ENCODE measurements around the gene GYG2. TPM values are rescaled to one million over a fixed set of nuclear protein-coding genes. Genes with fewer than 3 reads are reported as not detected.

GYG2 gene
- total and polyA plus RNA-seq, 2 experiments from 2014 or later, result 17.6 to 63.8 TPM

- ATAC-seq, result no peak
- Histone ChIP-seq H3F3A (replicated peaks; ENCODE audit: low read depth) (no peaks in the 10 kb centered on the region), H4K20me1 (replicated peaks; ENCODE audit: insufficient read depth) (no peaks in the 10 kb centered on the region), H3K36me3 (ENCODE audit: insufficient read depth) (no peaks in the 10 kb centered on the region), H3K4me2 (no peak overlapping the region), H2AFZ (no peak overlapping the region), H3K4me3 (no peak overlapping the region), H3K27ac (ENCODE audit: low read depth) (no peak overlapping the region), H3K79me2 (replicated peaks; ENCODE audit: insufficient read depth) (no peaks in the 10 kb centered on the region), H3K4me1 (ENCODE audit: insufficient read depth) (no peaks in the 10 kb centered on the region), H3K9me2 (ENCODE audit: insufficient read depth) (no peaks in the 10 kb centered on the region), H3K27me3 (ENCODE audit: insufficient read depth) (no peaks in the 10 kb centered on the region)
- H3K4me1 Mint-ChIP-seq, result peaks cover 5% of the 10 kb centered on the region; the same call in 2 of the 3 replicates
- H3K9me3 Mint-ChIP-seq, result no peaks in the 10 kb centered on the region
- TF ChIP-seq ZNF331 (CRISPR knock-in tag; IDR thresholded peaks at IDR 0.05; ENCODE audit: low read depth) (no peak), ZNF114 (CRISPR knock-in tag; IDR thresholded peaks at IDR 0.05) (no peak), POLR2AphosphoS5 (IDR thresholded peaks at IDR 0.05; ENCODE audit: low read depth) (no peak), STAT1 (IDR thresholded peaks at IDR 0.05; ENCODE audit: unreplicated experiment) (no peak), CREB1 (CRISPR knock-in tag; IDR thresholded peaks at IDR 0.05; ENCODE audit: low read depth) (no peak)
- no peaks in the 10 kb centered on the region for H3K27me3 Mint-ChIP-seq (ENCODE audit: insufficient read depth, low read depth, poor library complexity)
- no peak overlapping the region for H3K4me3 Mint-ChIP-seq
- H3K27ac Mint-ChIP-seq, result no peak overlapping the region
- DNase-seq (ENCODE audit: low spot score), result no peak
- peaks cover 61% of the 10 kb centered on the region for H3K36me3 Mint-ChIP-seq (ENCODE audit: low read depth)
Observed at GRCh38 chrX:2859197-2859797, 30.6 kb downstream of the GYG2 start.

- ATAC-seq (no peak), DNase-seq (ENCODE audit: low spot score) (no peak)
- H2AFZ ChIP-seq, result no peak overlapping the region
- no peaks in the 10 kb centered on the region for H3K36me3 ChIP-seq (ENCODE audit: insufficient read depth)
- H3K4me3 ChIP-seq, result no peak overlapping the region
- no peaks in the 10 kb centered on the region for H3K9me2 ChIP-seq (ENCODE audit: insufficient read depth)
- Mint-ChIP-seq H3K27ac (no peak overlapping the region), H3K4me3 (no peak overlapping the region), H3K9me3 (no peaks in the 10 kb centered on the region), H3K27me3 (ENCODE audit: insufficient read depth, low read depth, poor library complexity) (no peaks in the 10 kb centered on the region), H3K4me1 (peaks cover 5% of the 10 kb centered on the region; the same call in 2 of the 3 replicates), H3K36me3 (ENCODE audit: low read depth) (peaks cover 64% of the 10 kb centered on the region)
- no peaks in the 10 kb centered on the region for H3K79me2 ChIP-seq (replicated peaks; ENCODE audit: insufficient read depth)
- no peaks in the 10 kb centered on the region for H3K27me3 ChIP-seq (ENCODE audit: insufficient read depth)
- H3F3A ChIP-seq (replicated peaks; ENCODE audit: low read depth), result no peaks in the 10 kb centered on the region
- H3K27ac ChIP-seq (ENCODE audit: low read depth), result no peak overlapping the region
- no peaks in the 10 kb centered on the region for H4K20me1 ChIP-seq (replicated peaks; ENCODE audit: insufficient read depth)
- no peak for TF ChIP-seq REST (IDR thresholded peaks at IDR 0.05; ENCODE audit: unreplicated experiment)
- TF ChIP-seq, protein P1, sequence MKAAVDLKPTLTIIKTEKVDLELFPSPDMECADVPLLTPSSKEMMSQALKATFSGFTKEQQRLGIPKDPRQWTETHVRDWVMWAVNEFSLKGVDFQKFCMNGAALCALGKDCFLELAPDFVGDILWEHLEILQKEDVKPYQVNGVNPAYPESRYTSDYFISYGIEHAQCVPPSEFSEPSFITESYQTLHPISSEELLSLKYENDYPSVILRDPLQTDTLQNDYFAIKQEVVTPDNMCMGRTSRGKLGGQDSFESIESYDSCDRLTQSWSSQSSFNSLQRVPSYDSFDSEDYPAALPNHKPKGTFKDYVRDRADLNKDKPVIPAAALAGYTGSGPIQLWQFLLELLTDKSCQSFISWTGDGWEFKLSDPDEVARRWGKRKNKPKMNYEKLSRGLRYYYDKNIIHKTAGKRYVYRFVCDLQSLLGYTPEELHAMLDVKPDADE (IDR thresholded peaks at IDR 0.05), result no peak
- no peak overlapping the region for H3K4me2 ChIP-seq
- H3K4me1 ChIP-seq (ENCODE audit: insufficient read depth), result no peaks in the 10 kb centered on the region
Observed at GRCh38 chrX:2862404-2862803, 33.7 kb downstream of the GYG2 start.
